Measurements from ENCODE around the gene UGT1A9.

GRCh38 chr2:233813236-233814055 is 141.7 kb downstream of the UGT1A9 start:
- TF ChIP-seq CTCF (IDR thresholded peaks at IDR 0.05) (no peak), POLR2A (IDR thresholded peaks at IDR 0.05) (no peak)
